MCF 10A (cell line): Measurements from ENCODE around the gene CYBC1. TPM values are rescaled to one million over a fixed set of nuclear protein-coding genes. Genes with fewer than 3 reads are reported as not detected.

Experiments used
- BruUV-seq: library from RNA; stranded (reverse); fragments of 400-500 nt; replicated peaks from 2 replicates; lab custom pipeline; 2021; lab: Mats Ljungman, UMichigan
- CTCF ChIA-PET: fragments of 300-600 bp; sonication (Branson Sonifier 250); formaldehyde crosslinking; extraction: SDS; loops from one replicate; lab custom pipeline; 2021; ENCODE audit warnings: antibody characterized with exemption, inconsistent platforms; lab: Yijun Ruan, JAX
- POLR2A ChIA-PET: fragments of 300-600, 350-650 bp; sonication (Branson Sonifier 250); formaldehyde crosslinking; extraction: SDS; loops from one replicate; lab custom pipeline; 2020; ENCODE audit warnings: antibody characterized with exemption, inconsistent platforms; lab: Yijun Ruan, JAX
- DNase-seq: peaks from one replicate; pipeline ENCODE4 v3.0.0-alpha.2; 2018; ENCODE audit not compliant: unreplicated experiment
- H3K27ac Mint-ChIP-seq: one replicate; pipeline ENCODE4 v1.8.0; 2022; ENCODE audit warnings: mild to moderate bottlenecking, low read depth, mixed read lengths; ENCODE audit not compliant: unreplicated experiment
- H3K27me3 Mint-ChIP-seq: one replicate; pipeline ENCODE4 v1.8.0; 2022; ENCODE audit warnings: mixed read lengths; ENCODE audit not compliant: insufficient read depth, unreplicated experiment
- H3K36me3 Mint-ChIP-seq: one replicate; pipeline ENCODE4 v1.8.0; 2022; ENCODE audit warnings: mild to moderate bottlenecking, moderate library complexity, mixed read lengths; ENCODE audit not compliant: insufficient read depth, unreplicated experiment
- H3K4me1 Mint-ChIP-seq: one replicate; pipeline ENCODE4 v1.8.0; 2022; ENCODE audit warnings: mixed read lengths; ENCODE audit not compliant: insufficient read depth, unreplicated experiment
- H3K4me3 Mint-ChIP-seq: one replicate; pipeline ENCODE4 v1.8.0; 2022; ENCODE audit warnings: mild to moderate bottlenecking, moderate library complexity, mixed read lengths; ENCODE audit not compliant: unreplicated experiment
- H3K9me3 Mint-ChIP-seq: one replicate; pipeline ENCODE4 v1.8.0; 2022; ENCODE audit warnings: mixed read lengths; ENCODE audit not compliant: unreplicated experiment
- intact Hi-C: fragments of 100-400 bp; cut with micrococcal nuclease; formaldehyde crosslinking; loops from 2 replicates; pipeline ENCODE4 v1.14.1; 2022
- total RNA-seq: library from RNA; stranded (reverse); gene quantifications from 2 replicates; pipeline ENCODE4 v1.2.3, GENCODE V29; 2022
- TF ChIP-seq, protein P1 (sequence below): fragments of 200-600 bp; IDR thresholded peaks from one replicate; pipeline ENCODE4 v1.8.0; 2022; ENCODE audit warnings: antibody characterized with exemption, mild to moderate bottlenecking; ENCODE audit not compliant: unreplicated experiment

The CYBC1 gene
- total RNA-seq, 1 experiment from 2014 or later: 38.0 TPM

GRCh38 chr17:82446124-82446523, 4.4 kb downstream of the CYBC1 start:
- ChIA-PET POLR2A (no interaction called here), CTCF (interaction anchor here (0.6 kb wide), 1 partner anchor 21 kb away, joined by 3 read pairs; no protein-coding TSS in a partner anchor)
- intact Hi-C loops: no loop called here
- Mint-ChIP-seq H3K27me3 (no peaks in the 10 kb centered on the region), H3K27ac (no peak overlapping the region), H3K4me1 (no peaks in the 10 kb centered on the region), H3K4me3 (no peak overlapping the region), H3K36me3 (peaks cover 25% of the 10 kb centered on the region), H3K9me3 (no peaks in the 10 kb centered on the region)
- DNase-seq: no peak
- BruUV-seq: no TSS peak
- TF ChIP-seq, protein P1, sequence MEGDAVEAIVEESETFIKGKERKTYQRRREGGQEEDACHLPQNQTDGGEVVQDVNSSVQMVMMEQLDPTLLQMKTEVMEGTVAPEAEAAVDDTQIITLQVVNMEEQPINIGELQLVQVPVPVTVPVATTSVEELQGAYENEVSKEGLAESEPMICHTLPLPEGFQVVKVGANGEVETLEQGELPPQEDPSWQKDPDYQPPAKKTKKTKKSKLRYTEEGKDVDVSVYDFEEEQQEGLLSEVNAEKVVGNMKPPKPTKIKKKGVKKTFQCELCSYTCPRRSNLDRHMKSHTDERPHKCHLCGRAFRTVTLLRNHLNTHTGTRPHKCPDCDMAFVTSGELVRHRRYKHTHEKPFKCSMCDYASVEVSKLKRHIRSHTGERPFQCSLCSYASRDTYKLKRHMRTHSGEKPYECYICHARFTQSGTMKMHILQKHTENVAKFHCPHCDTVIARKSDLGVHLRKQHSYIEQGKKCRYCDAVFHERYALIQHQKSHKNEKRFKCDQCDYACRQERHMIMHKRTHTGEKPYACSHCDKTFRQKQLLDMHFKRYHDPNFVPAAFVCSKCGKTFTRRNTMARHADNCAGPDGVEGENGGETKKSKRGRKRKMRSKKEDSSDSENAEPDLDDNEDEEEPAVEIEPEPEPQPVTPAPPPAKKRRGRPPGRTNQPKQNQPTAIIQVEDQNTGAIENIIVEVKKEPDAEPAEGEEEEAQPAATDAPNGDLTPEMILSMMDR: no peak

DNA sequence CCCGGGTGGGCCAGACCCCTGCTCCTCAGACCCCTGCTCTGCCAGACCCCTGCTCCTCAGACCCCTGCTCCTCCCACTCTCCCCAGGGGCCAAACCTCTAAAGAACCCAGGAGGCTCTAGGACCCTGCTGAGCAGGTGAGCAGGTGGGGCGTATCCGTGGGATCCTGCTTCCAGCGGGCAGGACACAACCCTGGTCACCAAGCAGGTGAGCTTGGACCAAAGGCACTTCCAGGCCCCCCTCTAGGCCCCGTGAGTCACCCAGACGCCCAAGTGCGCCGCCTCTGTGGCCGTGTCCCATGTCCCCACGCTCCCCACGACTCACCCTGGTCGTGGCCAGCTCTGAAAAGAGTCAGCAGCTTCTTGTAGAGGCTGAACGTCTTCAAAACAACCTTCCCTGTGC, 5.0 kb downstream of the CYBC1 start:
- DNase-seq: no peak
- ChIA-PET CTCF (no interaction called here), POLR2A (no interaction called here)
- H3K27ac Mint-ChIP-seq: no peak overlapping the region
- BruUV-seq: no TSS peak
- no peaks in the 10 kb centered on the region for H3K4me1 Mint-ChIP-seq
- TF ChIP-seq, protein P1: no peak
- H3K9me3 Mint-ChIP-seq: no peaks in the 10 kb centered on the region
- peaks cover 25% of the 10 kb centered on the region for H3K36me3 Mint-ChIP-seq
- intact Hi-C loops: no loop called here
- H3K27me3 Mint-ChIP-seq: no peaks in the 10 kb centered on the region
- no peak overlapping the region for H3K4me3 Mint-ChIP-seq

DNA sequence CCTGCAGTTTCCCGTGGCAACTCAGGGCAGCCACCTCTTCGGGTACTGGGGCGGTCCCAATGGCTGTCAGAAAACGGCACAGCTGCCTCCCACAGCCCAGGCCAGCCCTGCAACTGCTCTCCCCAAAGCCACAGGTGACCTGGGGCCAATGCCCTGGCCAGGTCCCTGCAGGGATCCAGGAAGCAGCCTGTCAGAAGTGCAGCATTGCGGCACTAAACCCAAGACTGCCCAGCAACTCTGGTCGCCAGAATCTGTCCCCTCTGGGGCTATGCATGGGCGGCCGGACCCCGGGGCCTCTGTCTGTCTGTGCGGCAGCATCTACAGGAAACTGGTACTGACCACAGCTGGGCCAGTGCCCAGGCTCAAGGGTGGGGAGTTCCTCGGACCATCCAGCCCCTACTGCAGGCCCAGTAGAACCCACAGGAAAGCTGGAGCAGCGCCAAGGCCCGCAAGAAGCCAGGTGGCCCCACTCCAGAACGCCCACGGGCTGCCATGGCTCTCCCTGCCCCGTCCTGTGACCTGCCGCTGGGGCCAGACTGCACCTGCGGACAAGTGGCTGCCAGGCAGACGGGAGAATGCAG, 5.5 kb downstream of the CYBC1 start:
- TF ChIP-seq, protein P1: no peak
- intact Hi-C loops: no loop called here
- Mint-ChIP-seq H3K4me3 (no peak overlapping the region), H3K36me3 (peaks cover 20% of the 10 kb centered on the region), H3K27ac (no peak overlapping the region), H3K9me3 (no peaks in the 10 kb centered on the region), H3K4me1 (no peaks in the 10 kb centered on the region), H3K27me3 (no peaks in the 10 kb centered on the region)
- CTCF ChIA-PET: no interaction called here
- DNase-seq: no peak
- BruUV-seq: no TSS peak
- POLR2A ChIA-PET: no interaction called here

- Mint-ChIP-seq H3K4me1 (no peaks in the 10 kb centered on the region), H3K27me3 (no peaks in the 10 kb centered on the region), H3K36me3 (peaks cover 19% of the 10 kb centered on the region), H3K4me3 (no peak overlapping the region), H3K27ac (no peak overlapping the region), H3K9me3 (no peaks in the 10 kb centered on the region)
- no peak for DNase-seq
- TF ChIP-seq, protein P1: no peak
- ChIA-PET POLR2A (interaction anchor here (0.6 kb wide), 1 partner anchor 842 kb away, joined by 3 read pairs; no protein-coding TSS in a partner anchor), CTCF (no interaction called here)
- intact Hi-C loops: no loop called here
- no TSS peak for BruUV-seq
Measured at GRCh38 chr17:82444284-82444893, 6.2 kb downstream of the CYBC1 start.
